SKM-1 treated with dmso at 0.1 percent for 144 hours (cell line): ENCODE measurements around the gene AURKB.
"Not testable (repeated sequence)": the region's sequence is repeated elsewhere in the genome, so short reads cannot be mapped to it uniquely, and the experiment has no call there.

Experiments
- DNase-seq: peaks from one replicate; lab custom pipeline; 2025; ENCODE audit not compliant: unreplicated experiment; lab: John Stamatoyannopoulos, UW

The AURKB gene

GRCh38 chr17:8225813-8226535 lies 15.6 kb upstream of the AURKB start:
- peak; percentile 44 for DNase-seq

- DNase-seq, result no peak
These were observed 14.8 kb upstream of the AURKB start for GRCh38 chr17:8224891-8225812.

GRCh38 chr17:8223356-8224126 lies 13.2 kb upstream of the AURKB start:
- peak; percentile 32 for DNase-seq

- peak; percentile 67 for DNase-seq
These were observed 12.4 kb upstream of the AURKB start for GRCh38 chr17:8222630-8223355.

- DNase-seq, result no peak
These were observed 11.9 kb upstream of the AURKB start for GRCh38 chr17:8222380-8222629.

GRCh38 chr17:8221663-8222379 lies 11.4 kb upstream of the AURKB start:
- peak; percentile 48 for DNase-seq

- peak; percentile 45 for DNase-seq
These were observed 10.6 kb upstream of the AURKB start for GRCh38 chr17:8220783-8221662.

GRCh38 chr17:8214000-8214399 lies 3.6 kb upstream of the AURKB start:
- not testable (repeated sequence) for DNase-seq

GRCh38 chr17:8212312-8213180 lies 2.2 kb upstream of the AURKB start:
- peak; percentile 3 for DNase-seq

GRCh38 chr17:8210761-8211458 lies 535 bp upstream of the AURKB start:
- no peak for DNase-seq

- DNase-seq, result no peak
These were observed 3.8 kb downstream of the AURKB start for GRCh38 chr17:8206536-8206935.

GRCh38 chr17:8204761-8205555 lies 5.4 kb downstream of the AURKB start:
- DNase-seq, result no peak

GRCh38 chr17:8192070-8192815 lies 18.1 kb downstream of the AURKB start:
- peak; percentile 13 for DNase-seq

- no peak for DNase-seq
These were observed 19.9 kb downstream of the AURKB start for GRCh38 chr17:8190506-8190905.

GRCh38 chr17:8189711-8190477 lies 20.5 kb downstream of the AURKB start, which contains the start of gene BORCS6:
Gene BORCS6, minus strand, starts transcription at chr17:8190180. Its CDS starts 40 bp downstream, at chr17:8190140.
- peak; percentile 91 for DNase-seq
